DND-41 (cell line): ENCODE results near the gene CEP70.

Experiments used
- CTCF ChIP-seq: IDR thresholded peaks from 2 replicates; pipeline ENCODE4 v1.5.1; 2012; ENCODE audit warnings: borderline replicate concordance, low read length, moderate library complexity, mild to moderate bottlenecking; ENCODE audit not compliant: poor library complexity, severe bottlenecking; ENCODE audit errors: extremely low read depth
- EZH2 ChIP-seq: IDR thresholded peaks from 3 replicates; pipeline ENCODE4 v1.6.1; 2012; ENCODE audit warnings: borderline replicate concordance, low read depth, mild to moderate bottlenecking, moderate library complexity, low read length, inconsistent platforms; ENCODE audit not compliant: severe bottlenecking

DNA sequence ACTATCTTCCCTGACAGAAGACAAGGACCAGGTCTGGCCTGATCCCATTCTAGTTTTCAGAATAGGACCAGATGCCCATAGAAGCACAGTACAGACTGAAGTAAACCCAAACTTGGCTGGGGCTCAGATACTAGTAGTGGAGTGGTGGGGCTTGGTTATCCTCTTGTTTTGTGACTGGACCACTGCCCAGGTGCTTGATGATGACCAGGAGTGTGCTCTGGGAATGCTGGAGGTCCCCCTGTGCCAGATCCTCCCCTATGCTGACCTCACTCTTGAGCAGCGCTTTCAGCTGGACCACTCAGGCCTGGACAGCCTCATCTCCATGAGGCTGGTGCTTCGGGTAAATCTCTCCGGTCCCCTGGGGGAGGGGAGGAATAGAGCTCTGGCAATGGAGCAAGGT is 123.4 kb downstream of the CEP70 start:
- TF ChIP-seq CTCF, result no peak
- no peak for TF ChIP-seq EZH2
